ENCODE data around the gene HPRT1. TPM values are rescaled to one million over a fixed set of nuclear protein-coding genes. Genes with fewer than 3 reads are reported as not detected.

HPRT1 gene
- polyA plus RNA-seq, 1 donor (not counting 4 experiments of a cell fraction or from before 2014, with no cell fraction given) = 48.1 TPM

DNA sequence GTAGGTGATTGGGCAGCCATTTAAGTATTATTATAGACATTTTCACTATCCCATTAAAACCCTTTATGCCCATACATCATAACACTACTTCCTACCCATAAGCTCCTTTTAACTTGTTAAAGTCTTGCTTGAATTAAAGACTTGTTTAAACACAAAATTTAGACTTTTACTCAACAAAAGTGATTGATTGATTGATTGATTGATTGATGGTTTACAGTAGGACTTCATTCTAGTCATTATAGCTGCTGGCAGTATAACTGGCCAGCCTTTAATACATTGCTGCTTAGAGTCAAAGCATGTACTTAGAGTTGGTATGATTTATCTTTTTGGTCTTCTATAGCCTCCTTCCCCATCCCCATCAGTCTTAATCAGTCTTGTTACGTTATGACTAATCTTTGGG is 16.3 kb downstream of the HPRT1 start:
- peaks cover 0 to 3% of the 10 kb centered on the region in 2 experiments for H3K36me3 ChIP-seq (ENCODE audit: control insufficient read depth in 2 of 2, extremely low read depth in 1 of 2, insufficient read depth in 2 of 2, low read length in 2 of 2)
- no peaks in the 10 kb centered on the region for H3K4me1 ChIP-seq (ENCODE audit: control insufficient read depth, extremely low read depth, insufficient read depth, low read length)
- no peak overlapping the region for H3K27ac ChIP-seq (ENCODE audit: control insufficient read depth, insufficient read depth, low read length)
- no peaks in the 10 kb centered on the region for H3K79me2 ChIP-seq (ENCODE audit: control insufficient read depth, insufficient read depth, low read length)
- no peaks in the 10 kb centered on the region for H3K9me1 ChIP-seq (ENCODE audit: control insufficient read depth, extremely low read depth, insufficient read depth, low read length)
- dilution Hi-C loops (cut with MboI; ENCODE audit: extremely low pct_ligation_motif_present, low sequenced_read_pairs) = no loop called here
- DNase-seq (ENCODE audit: low read depth, low spot score) (no peak), FAIRE-seq (no peak)
- no peak for TF ChIP-seq EZH2 (IDR thresholded peaks at IDR 0.05; ENCODE audit: low read length)
- TF ChIP-seq, protein P1, sequence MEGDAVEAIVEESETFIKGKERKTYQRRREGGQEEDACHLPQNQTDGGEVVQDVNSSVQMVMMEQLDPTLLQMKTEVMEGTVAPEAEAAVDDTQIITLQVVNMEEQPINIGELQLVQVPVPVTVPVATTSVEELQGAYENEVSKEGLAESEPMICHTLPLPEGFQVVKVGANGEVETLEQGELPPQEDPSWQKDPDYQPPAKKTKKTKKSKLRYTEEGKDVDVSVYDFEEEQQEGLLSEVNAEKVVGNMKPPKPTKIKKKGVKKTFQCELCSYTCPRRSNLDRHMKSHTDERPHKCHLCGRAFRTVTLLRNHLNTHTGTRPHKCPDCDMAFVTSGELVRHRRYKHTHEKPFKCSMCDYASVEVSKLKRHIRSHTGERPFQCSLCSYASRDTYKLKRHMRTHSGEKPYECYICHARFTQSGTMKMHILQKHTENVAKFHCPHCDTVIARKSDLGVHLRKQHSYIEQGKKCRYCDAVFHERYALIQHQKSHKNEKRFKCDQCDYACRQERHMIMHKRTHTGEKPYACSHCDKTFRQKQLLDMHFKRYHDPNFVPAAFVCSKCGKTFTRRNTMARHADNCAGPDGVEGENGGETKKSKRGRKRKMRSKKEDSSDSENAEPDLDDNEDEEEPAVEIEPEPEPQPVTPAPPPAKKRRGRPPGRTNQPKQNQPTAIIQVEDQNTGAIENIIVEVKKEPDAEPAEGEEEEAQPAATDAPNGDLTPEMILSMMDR (optimal IDR thresholded peaks at IDR 0.05 in 1 of 3, IDR thresholded peaks at IDR 0.05 in 1 of 3, conservative IDR thresholded peaks at IDR 0.05 in 1 of 3; ENCODE audit: extremely low read depth in 1 of 3, insufficient read depth in 2 of 3, low read length in 3 of 3) = no peak
- H4K20me1 ChIP-seq (ENCODE audit: control insufficient read depth, extremely low read depth, insufficient read depth, low read length) = no peaks in the 10 kb centered on the region
- no peak overlapping the region for H3K4me3 ChIP-seq (ENCODE audit: control insufficient read depth in 2 of 3, extremely low read depth in 1 of 3, insufficient read depth in 2 of 3, low read depth in 1 of 3, low read length in 3 of 3)
- H3K9ac ChIP-seq (ENCODE audit: control insufficient read depth, extremely low read depth, insufficient read depth, low read length) = no peak overlapping the region
- no peaks in the 10 kb centered on the region for H3K9me3 ChIP-seq (ENCODE audit: control insufficient read depth, low read depth, low read length)
- no peaks in the 10 kb centered on the region for H3K27me3 ChIP-seq (ENCODE audit: control insufficient read depth, extremely low read depth, insufficient read depth, low read length)
- H2AFZ ChIP-seq (ENCODE audit: control insufficient read depth, low read length) = no peak overlapping the region
- H3K4me2 ChIP-seq (ENCODE audit: control insufficient read depth, extremely low read depth, insufficient read depth, low read depth, low read length) = no peak overlapping the region

DNA sequence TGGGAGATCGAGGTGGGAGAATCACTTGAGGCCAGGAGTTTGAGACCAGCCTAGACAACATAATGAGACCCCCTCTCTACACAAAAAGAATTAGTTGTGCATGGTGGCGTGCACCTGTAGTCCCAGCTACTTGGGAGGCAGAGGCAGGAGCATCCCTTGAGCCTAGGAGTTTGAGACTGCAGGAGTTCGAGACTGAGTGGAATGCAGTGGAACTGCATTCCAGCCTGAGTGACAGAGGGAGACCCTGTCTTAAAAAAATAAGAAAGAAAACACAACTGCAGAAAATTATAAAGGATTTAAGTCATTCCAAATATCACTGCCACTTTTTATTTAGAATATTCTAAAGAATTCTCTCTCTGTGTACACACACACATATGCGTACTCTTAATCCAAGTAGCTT is 18.4 kb downstream of the HPRT1 start:
- dilution Hi-C loops (cut with MboI; ENCODE audit: extremely low pct_ligation_motif_present, low sequenced_read_pairs) = no loop called here
- no peak for DNase-seq (ENCODE audit: low read depth, low spot score)
- H3K9me3 ChIP-seq (ENCODE audit: control insufficient read depth, low read depth, low read length) = no peaks in the 10 kb centered on the region
- no peaks in the 10 kb centered on the region for H3K27me3 ChIP-seq (ENCODE audit: control insufficient read depth, extremely low read depth, insufficient read depth, low read length)
- no peaks in the 10 kb centered on the region for H3K4me1 ChIP-seq (ENCODE audit: control insufficient read depth, extremely low read depth, insufficient read depth, low read length)
- H3K9ac ChIP-seq (ENCODE audit: control insufficient read depth, extremely low read depth, insufficient read depth, low read length) = no peak overlapping the region
- FAIRE-seq = no peak
- no peak overlapping the region for H2AFZ ChIP-seq (ENCODE audit: control insufficient read depth, low read length)
- H3K9me1 ChIP-seq (ENCODE audit: control insufficient read depth, extremely low read depth, insufficient read depth, low read length) = no peaks in the 10 kb centered on the region
- no peak overlapping the region for H3K4me3 ChIP-seq (ENCODE audit: control insufficient read depth in 2 of 3, extremely low read depth in 1 of 3, insufficient read depth in 2 of 3, low read depth in 1 of 3, low read length in 3 of 3)
- H3K4me2 ChIP-seq (ENCODE audit: control insufficient read depth, extremely low read depth, insufficient read depth, low read depth, low read length) = no peak overlapping the region
- H3K27ac ChIP-seq (ENCODE audit: control insufficient read depth, insufficient read depth, low read length) = no peak overlapping the region
- TF ChIP-seq, protein P1 (optimal IDR thresholded peaks at IDR 0.05 in 1 of 3, IDR thresholded peaks at IDR 0.05 in 1 of 3, conservative IDR thresholded peaks at IDR 0.05 in 1 of 3; ENCODE audit: extremely low read depth in 1 of 3, insufficient read depth in 2 of 3, low read length in 3 of 3) = no peak
- no peak for TF ChIP-seq EZH2 (IDR thresholded peaks at IDR 0.05; ENCODE audit: low read length)
- H3K36me3 ChIP-seq (ENCODE audit: control insufficient read depth in 2 of 2, extremely low read depth in 1 of 2, insufficient read depth in 2 of 2, low read length in 2 of 2) = peaks cover 0 to 3% of the 10 kb centered on the region in 2 experiments
- no peaks in the 10 kb centered on the region for H4K20me1 ChIP-seq (ENCODE audit: control insufficient read depth, extremely low read depth, insufficient read depth, low read length)
- no peaks in the 10 kb centered on the region for H3K79me2 ChIP-seq (ENCODE audit: control insufficient read depth, insufficient read depth, low read length)
